GM12878 (cell line): ENCODE data around the gene WDR64. TPM values are rescaled to one million over a fixed set of nuclear protein-coding genes. Genes with fewer than 3 reads are reported as not detected.

Experiments used
- ATAC-seq: fragments of 200-7000 bp; cut with Tn5 transposase; 3 replicates; pipeline ENCODE4 v1.9.1; 2020; ENCODE audit warnings: mild to moderate bottlenecking, moderate library complexity
- BruUV-seq: library from RNA; stranded (reverse); fragments of 400-500 nt; replicated peaks from 2 replicates; lab custom pipeline; 2021; lab: Mats Ljungman, UMichigan
- CTCF ChIA-PET: fragments of 300-600 bp; sonication (Branson Sonifier 250); formaldehyde crosslinking; extraction: SDS; loops from one replicate; lab custom pipeline; 2021; ENCODE audit warnings: inconsistent platforms; lab: Yijun Ruan, JAX
- POLR2A ChIA-PET: fragments of 350-600 bp; formaldehyde crosslinking; extraction: SDS; loops from one replicate; lab custom pipeline; 2021; ENCODE audit warnings: inconsistent platforms; lab: Charles Lee
- RAD21 ChIA-PET: fragments of 300-600 bp; sonication (Branson Sonifier 250); formaldehyde crosslinking; loops from one replicate; lab custom pipeline; 2023; ENCODE audit warnings: antibody characterized with exemption; ENCODE audit not compliant: unreplicated experiment; lab: Charles Lee
- SMC1A ChIA-PET: fragments of 300-600 bp; sonication (Branson Sonifier 250); formaldehyde crosslinking; loops from one replicate; lab custom pipeline; 2023; ENCODE audit not compliant: unreplicated experiment, uncharacterized antibody; lab: Charles Lee
- DNase-seq: peaks from one replicate; pipeline ENCODE4 v3.0.0-alpha.2; 2011; ENCODE audit warnings: low read depth, low spot score
- FAIRE-seq: peaks from 3 replicates; lab custom pipeline; 2011; peaks lifted over from hg19 to GRCh38; lab: Jason Lieb, UNC
- H2AFZ ChIP-seq: 2 replicates; pipeline ENCODE4 v1.6.0; 2011; ENCODE audit warnings: low read depth, low read length, control low read depth; ENCODE audit not compliant: control insufficient read depth
- H3K27ac ChIP-seq: 2 replicates; pipeline ENCODE4 v1.5.1; 2011; ENCODE audit warnings: control low read depth; ENCODE audit not compliant: control insufficient read depth, insufficient read depth
- H3K27me3 ChIP-seq, 2 experiments: replicated peaks in 1 of 2; 2 replicates each; pipeline versions ENCODE4 v1.6.0 to v1.6.1; 2011; ENCODE audit warnings: low read length in 1 of 2; ENCODE audit not compliant: control insufficient read depth in 2 of 2, insufficient read depth in 2 of 2
- H3K36me3 ChIP-seq, 2 experiments: 2 replicates each; pipeline ENCODE4 v1.5.1; 2011; ENCODE audit warnings: low read length in 1 of 2; ENCODE audit not compliant: control insufficient read depth in 2 of 2, insufficient read depth in 2 of 2
- H3K4me1 ChIP-seq: 2 replicates; pipeline ENCODE4 v1.6.1; 2011; ENCODE audit warnings: mild to moderate bottlenecking, low read length, moderate library complexity, mixed read lengths; ENCODE audit not compliant: control insufficient read depth, insufficient read depth
- H3K4me2 ChIP-seq: 2 replicates; pipeline ENCODE4 v1.6.0; 2011; ENCODE audit warnings: control low read depth; ENCODE audit not compliant: control insufficient read depth, insufficient read depth
- H3K4me3 ChIP-seq: fragments of 200-600 bp; sonication (generic); 2 replicates; pipeline ENCODE4 v1.5.1; 2016
- H3K79me2 ChIP-seq: 2 replicates; pipeline ENCODE4 v1.6.0; 2011; ENCODE audit warnings: low read length; ENCODE audit not compliant: control insufficient read depth, insufficient read depth
- H3K9ac ChIP-seq: 2 replicates; pipeline ENCODE4 v1.8.0; 2011; ENCODE audit warnings: low read length, control low read depth, mixed read lengths; ENCODE audit not compliant: control insufficient read depth, insufficient read depth
- H3K9me3 ChIP-seq: replicated peaks from 3 replicates; pipeline ENCODE4 v1.5.1; 2011; ENCODE audit warnings: mild to moderate bottlenecking, low read length; ENCODE audit not compliant: control insufficient read depth, insufficient read depth
- H4K20me1 ChIP-seq: 2 replicates; pipeline ENCODE4 v1.6.0; 2011; ENCODE audit not compliant: control insufficient read depth, insufficient read depth
- ASH2L ChIP-seq: fragments of 300-600, 200-600 bp; sonication (generic); IDR thresholded peaks from 2 replicates; pipeline ENCODE4 v1.6.1; 2017; ENCODE audit warnings: low read depth, mild to moderate bottlenecking, borderline replicate concordance
- CREM ChIP-seq: IDR thresholded peaks from 2 replicates; pipeline ENCODE4 v1.6.1; 2014; ENCODE audit warnings: antibody characterized with exemption, low read depth
- EGR1 ChIP-seq, 2 experiments: IDR thresholded peaks; 1 replicate in 1 of 2; 2 replicates in 1 of 2; pipeline ENCODE4 v1.6.1; 2011 to 2012; ENCODE audit warnings: low read depth in 2 of 2, low read length in 2 of 2, borderline replicate concordance in 1 of 2, mild to moderate bottlenecking in 1 of 2, moderate library complexity in 1 of 2
- EZH2 ChIP-seq: IDR thresholded peaks from 2 replicates; pipeline ENCODE4 v1.6.1; 2012; ENCODE audit warnings: low read depth, mild to moderate bottlenecking, control low read depth, inconsistent platforms, low read length, borderline replicate concordance; ENCODE audit not compliant: control insufficient read depth
- FOS ChIP-seq: IDR thresholded peaks from 3 replicates; pipeline ENCODE4 v1.6.1; 2011; ENCODE audit warnings: borderline replicate concordance; ENCODE audit not compliant: insufficient read length; ENCODE audit errors: extremely low read depth
- HCFC1 ChIP-seq: fragments of 150-350 bp; IDR thresholded peaks from 2 replicates; pipeline ENCODE4 v1.6.1; 2014; ENCODE audit warnings: low read length
- HDAC6 ChIP-seq: fragments of 200-600 bp; sonication (generic); IDR thresholded peaks from one replicate; pipeline ENCODE4 v1.8.0; 2017; ENCODE audit warnings: antibody characterized with exemption; ENCODE audit not compliant: unreplicated experiment
- HDGF ChIP-seq: fragments of 450-650 bp; IDR thresholded peaks from 2 replicates; pipeline ENCODE4 v1.6.1; 2016; ENCODE audit warnings: antibody characterized with exemption
- IKZF2 ChIP-seq, 2 experiments: fragments of 450-650 bp; IDR thresholded peaks; 2 replicates each; pipeline ENCODE4 v1.6.1; 2017; ENCODE audit warnings: mild to moderate bottlenecking in 2 of 2, moderate library complexity in 2 of 2
- NFXL1 ChIP-seq: fragments of 450-650 bp; IDR thresholded peaks from 2 replicates; pipeline ENCODE4 v1.6.1; 2017; ENCODE audit warnings: antibody characterized with exemption, mild to moderate bottlenecking, borderline replicate concordance
- POLR2AphosphoS5 ChIP-seq: IDR thresholded peaks from 2 replicates; pipeline ENCODE4 v1.6.1; 2011; ENCODE audit warnings: mild to moderate bottlenecking, low read length, inconsistent platforms
- RBBP5 ChIP-seq: fragments of 200-600 bp; sonication (generic); conservative IDR thresholded peaks from 2 replicates; pipeline ENCODE4 v1.6.1; 2016
- SMC3 ChIP-seq: IDR thresholded peaks from 2 replicates; pipeline ENCODE4 v1.6.1; 2011; ENCODE audit warnings: low read length, improper control_type of control experiment, borderline replicate concordance
- ZBTB33 ChIP-seq: fragments of 450-650 bp; IDR thresholded peaks from 2 replicates; pipeline ENCODE4 v1.6.1; 2017; ENCODE audit warnings: mild to moderate bottlenecking
- ZNF24 ChIP-seq: fragments of 450-650 bp; IDR thresholded peaks from 2 replicates; pipeline ENCODE4 v1.6.1; 2017; ENCODE audit warnings: antibody characterized with exemption, mild to moderate bottlenecking
- ZNF384 ChIP-seq: IDR thresholded peaks from 2 replicates; pipeline ENCODE4 v1.6.1; 2012; ENCODE audit warnings: low read depth, mild to moderate bottlenecking, low read length, improper control_type of control experiment, borderline replicate concordance
- WGBS: methylation state at CpG from one replicate; pipeline ENCODE4 v1.1.6; 2016; ENCODE audit warnings: low lambda C conversion rate; ENCODE audit not compliant: insufficient replicate concordance, insufficient coverage; ENCODE audit errors: missing lambda C conversion rate; 5-methylcytosine and 5-hydroxymethylcytosine counted together
- in situ Hi-C: fragments of 300-500 bp; cut with MboI; formaldehyde crosslinking; loops from 9 replicates; pipeline ENCODE4 v1.14.3; 2018; ENCODE audit warnings: mixed read lengths
- intact Hi-C: fragments of 100-400 bp; cut with micrococcal nuclease; formaldehyde crosslinking; loops from one replicate; pipeline ENCODE4 v1.14.2; 2022; ENCODE audit not compliant: unreplicated experiment
- polyA plus RNA-seq, 11 experiments: library from polyadenylated mRNA; depleted of rRNA in 4 of 11; unstranded in 6 of 11; stranded (reverse) in 5 of 11; fragments of >200 nt; fragmentation: Nextera tagmentation in 4 of 11; fragmentation: Illumina TruSeq in 1 of 11; extraction: Ambion mirVana in 4 of 11; extraction: Trizol in 1 of 11; gene quantifications; 1 replicate in 1 of 11; 2 replicates in 10 of 11; pipeline versions ENCODE4 v1.2.1 to v1.2.3, GENCODE V29; 2011 to 2016; ENCODE audit warnings: inconsistent platforms in 2 of 11, missing spikeins in 2 of 11, low read depth in 1 of 11
- total RNA-seq, 4 experiments: library from RNA; depleted of rRNA in 3 of 4; stranded (reverse); fragments of >200 nt in 3 of 4; fragmentation: Illumina TruSeq in 1 of 4; extraction: Trizol in 1 of 4; gene quantifications; 2 replicates each; pipeline versions ENCODE4 v1.2.1 to v1.2.3, GENCODE V29; 2013 to 2021
- TF ChIP-seq, protein P1 (sequence below): fragments of 450-650 bp; IDR thresholded peaks from 2 replicates; pipeline ENCODE4 v1.6.1; 2016; ENCODE audit warnings: mild to moderate bottlenecking
- TF ChIP-seq, protein P2 (sequence below), 3 experiments: IDR thresholded peaks in 2 of 3; conservative IDR thresholded peaks in 1 of 3; 2 replicates each; pipeline ENCODE4 v1.5.1; 2011; ENCODE audit warnings: low read depth in 3 of 3, low read length in 3 of 3, mild to moderate bottlenecking in 3 of 3, control low read depth in 2 of 3, moderate library complexity in 2 of 3, inconsistent platforms in 1 of 3, mixed read lengths in 1 of 3; ENCODE audit not compliant: control insufficient read depth in 2 of 3, insufficient read depth in 1 of 3; ENCODE audit errors: extremely low read depth in 1 of 3

The WDR64 gene
- total and polyA plus RNA-seq, 10 of the 15 experiments (the other 5 are each of a cell fraction or from before 2014, with no cell fraction given) = 0.01 TPM; not detected in 9

GRCh38 chr1:241829468-241829867 is 177.4 kb downstream of the WDR64 start (continued):
- TF ChIP-seq EZH2 (no peak), HCFC1 (no peak), EGR1 (IDR thresholded peaks at IDR 0.05; ENCODE audit: borderline replicate concordance in 1 of 2, low read depth in 2 of 2, low read length in 2 of 2) (no peak)

DNA sequence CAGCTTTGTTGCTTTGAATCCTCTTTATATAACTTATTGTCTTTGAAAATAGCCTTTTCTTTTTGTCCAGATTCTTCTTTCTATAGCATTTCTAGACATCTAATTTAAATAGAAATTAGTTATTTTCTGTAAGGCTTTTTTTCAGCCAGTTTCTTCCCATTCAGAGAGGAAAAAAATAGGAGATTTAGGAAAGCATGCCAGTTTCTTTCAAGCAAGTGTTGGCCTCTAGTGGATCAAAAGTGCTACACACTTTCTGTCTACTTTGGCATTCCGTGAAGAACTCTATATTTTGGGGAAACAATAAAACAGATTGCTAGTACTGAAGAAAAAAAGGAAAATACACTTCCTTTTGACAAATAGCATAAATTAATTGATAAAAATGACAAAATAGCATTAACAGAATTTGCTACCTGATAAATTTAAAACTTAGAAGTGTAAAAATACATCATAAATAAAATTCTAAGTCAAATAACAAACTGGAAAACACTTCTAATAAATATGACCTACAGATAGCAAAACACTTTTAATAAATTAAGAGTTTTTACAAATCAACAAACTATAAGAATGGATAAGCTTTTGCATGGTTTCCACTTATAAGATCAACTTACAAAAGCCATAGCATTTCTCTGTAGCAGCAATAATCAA is 182.8 kb downstream of the WDR64 start:
- Histone ChIP-seq H4K20me1 (no peaks in the 10 kb centered on the region), H3K4me2 (no peak overlapping the region), H3K36me3 (no peaks in the 10 kb centered on the region), H3K9me3 (no peaks in the 10 kb centered on the region), H3K27me3 (no peaks in the 10 kb centered on the region), H3K79me2 (no peaks in the 10 kb centered on the region), H3K27ac (no peak overlapping the region), H3K4me3 (no peak overlapping the region), H3K4me1 (peaks cover 10% of the 10 kb centered on the region; the same call in 1 of the 2 replicates), H2AFZ (no peak overlapping the region), H3K9ac (no peak overlapping the region)
- intact Hi-C loops (loop anchor here (2.0 kb wide), 1 partner anchor 224 kb away; no protein-coding TSS in a partner anchor), in situ Hi-C loops (no loop called here)
- ChIA-PET RAD21 (interaction anchor here (1.5 kb wide), 1 partner anchor 11 kb away, joined by 4 read pairs; no protein-coding TSS in a partner anchor), POLR2A (no interaction called here), SMC1A (interaction anchor here (0.6 to 2.2 kb wide), 2 partner anchors 24 to 331 kb away, joined by 3 to 4 read pairs; no protein-coding TSS in a partner anchor), CTCF (interaction anchor here (0.6 to 1.6 kb wide), 5 partner anchors 10 to 224 kb away, joined by 3 to 11 read pairs (median 3); partner anchors contain the start of gene EXO1)
- ATAC-seq = 0 out of 3 replicates have a peak, but pooled peaks have one; percentile 37
- DNase-seq = no peak
- WGBS = 0% methylated on average over 1 of the region's 1 CpG
- FAIRE-seq = peak; percentile 7
- no TSS peak for BruUV-seq
- TF ChIP-seq POLR2AphosphoS5 = no peak
- TF ChIP-seq, protein P1, sequence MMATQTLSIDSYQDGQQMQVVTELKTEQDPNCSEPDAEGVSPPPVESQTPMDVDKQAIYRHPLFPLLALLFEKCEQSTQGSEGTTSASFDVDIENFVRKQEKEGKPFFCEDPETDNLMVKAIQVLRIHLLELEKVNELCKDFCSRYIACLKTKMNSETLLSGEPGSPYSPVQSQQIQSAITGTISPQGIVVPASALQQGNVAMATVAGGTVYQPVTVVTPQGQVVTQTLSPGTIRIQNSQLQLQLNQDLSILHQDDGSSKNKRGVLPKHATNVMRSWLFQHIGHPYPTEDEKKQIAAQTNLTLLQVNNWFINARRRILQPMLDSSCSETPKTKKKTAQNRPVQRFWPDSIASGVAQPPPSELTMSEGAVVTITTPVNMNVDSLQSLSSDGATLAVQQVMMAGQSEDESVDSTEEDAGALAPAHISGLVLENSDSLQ = no peak
- no peak for TF ChIP-seq IKZF2 (IDR thresholded peaks at IDR 0.05)
- TF ChIP-seq, protein P2, sequence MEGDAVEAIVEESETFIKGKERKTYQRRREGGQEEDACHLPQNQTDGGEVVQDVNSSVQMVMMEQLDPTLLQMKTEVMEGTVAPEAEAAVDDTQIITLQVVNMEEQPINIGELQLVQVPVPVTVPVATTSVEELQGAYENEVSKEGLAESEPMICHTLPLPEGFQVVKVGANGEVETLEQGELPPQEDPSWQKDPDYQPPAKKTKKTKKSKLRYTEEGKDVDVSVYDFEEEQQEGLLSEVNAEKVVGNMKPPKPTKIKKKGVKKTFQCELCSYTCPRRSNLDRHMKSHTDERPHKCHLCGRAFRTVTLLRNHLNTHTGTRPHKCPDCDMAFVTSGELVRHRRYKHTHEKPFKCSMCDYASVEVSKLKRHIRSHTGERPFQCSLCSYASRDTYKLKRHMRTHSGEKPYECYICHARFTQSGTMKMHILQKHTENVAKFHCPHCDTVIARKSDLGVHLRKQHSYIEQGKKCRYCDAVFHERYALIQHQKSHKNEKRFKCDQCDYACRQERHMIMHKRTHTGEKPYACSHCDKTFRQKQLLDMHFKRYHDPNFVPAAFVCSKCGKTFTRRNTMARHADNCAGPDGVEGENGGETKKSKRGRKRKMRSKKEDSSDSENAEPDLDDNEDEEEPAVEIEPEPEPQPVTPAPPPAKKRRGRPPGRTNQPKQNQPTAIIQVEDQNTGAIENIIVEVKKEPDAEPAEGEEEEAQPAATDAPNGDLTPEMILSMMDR (IDR thresholded peaks at IDR 0.05 in 2 of 3, conservative IDR thresholded peaks at IDR 0.05 in 1 of 3; ENCODE audit: control insufficient read depth in 2 of 3, extremely low read depth in 1 of 3, insufficient read depth in 1 of 3, low read depth in 3 of 3, low read length in 3 of 3) = peak; percentile 36 to 53 (median 47)
- no peak for TF ChIP-seq RBBP5
- TF ChIP-seq NFXL1 = no peak
- no peak for TF ChIP-seq ASH2L
- TF ChIP-seq CREM = no peak
- TF ChIP-seq HDGF = no peak
- TF ChIP-seq SMC3 = peak; percentile 34; the same call in 1 of the 2 replicates
- TF ChIP-seq ZNF384 = no peak
- no peak for TF ChIP-seq FOS
- no peak for TF ChIP-seq HDAC6
- TF ChIP-seq ZNF24 = no peak
- no peak for TF ChIP-seq ZBTB33
